GM12878 (cell line): ENCODE data around the gene RHOG. TPM values are rescaled to one million over a fixed set of nuclear protein-coding genes. Genes with fewer than 3 reads are reported as not detected.

Source experiments
- CUX1 ChIP-seq: IDR thresholded peaks from 2 replicates; pipeline ENCODE4 v1.6.1; 2012; ENCODE audit warnings: improper control_type of control experiment, low read depth, low read length; ENCODE audit not compliant: insufficient replicate concordance
- ESRRA ChIP-seq: IDR thresholded peaks from 2 replicates; pipeline ENCODE4 v1.6.1; 2012; ENCODE audit warnings: mild to moderate bottlenecking, low read length, improper control_type of control experiment
- HCFC1 ChIP-seq: fragments of 150-350 bp; IDR thresholded peaks from 2 replicates; pipeline ENCODE4 v1.6.1; 2014; ENCODE audit warnings: low read length
- HDAC2 ChIP-seq: fragments of 200-600 bp; sonication (generic); IDR thresholded peaks from 2 replicates; pipeline ENCODE4 v1.6.1; 2017
- JUNB ChIP-seq: IDR thresholded peaks from 2 replicates; pipeline ENCODE4 v1.6.1; 2016; ENCODE audit warnings: antibody characterized with exemption, mild to moderate bottlenecking
- NFXL1 ChIP-seq: fragments of 450-650 bp; IDR thresholded peaks from 2 replicates; pipeline ENCODE4 v1.6.1; 2017; ENCODE audit warnings: antibody characterized with exemption, mild to moderate bottlenecking, borderline replicate concordance
- NFYA ChIP-seq: IDR thresholded peaks from 2 replicates; pipeline ENCODE4 v1.6.1; 2011; ENCODE audit warnings: low read depth, mild to moderate bottlenecking, low read length, improper control_type of control experiment, borderline replicate concordance
- POLR2A ChIP-seq: IDR thresholded peaks from 2 replicates; pipeline ENCODE4 v1.6.1; 2011; ENCODE audit warnings: low read depth, mild to moderate bottlenecking, low read length
- POLR2AphosphoS5 ChIP-seq: IDR thresholded peaks from 2 replicates; pipeline ENCODE4 v1.6.1; 2011; ENCODE audit warnings: mild to moderate bottlenecking, low read length, inconsistent platforms
- POU2F2 ChIP-seq: IDR thresholded peaks from 3 replicates; pipeline ENCODE4 v1.6.1; 2011; ENCODE audit warnings: low read depth, mild to moderate bottlenecking, low read length, borderline replicate concordance
- RBBP5 ChIP-seq: fragments of 200-600 bp; sonication (generic); conservative IDR thresholded peaks from 2 replicates; pipeline ENCODE4 v1.6.1; 2016
- RUNX3 ChIP-seq: IDR thresholded peaks from 2 replicates; pipeline ENCODE4 v1.6.1; 2012; ENCODE audit warnings: low read length, inconsistent platforms
- STAT3 ChIP-seq: IDR thresholded peaks from 2 replicates; pipeline ENCODE4 v1.6.1; 2011; ENCODE audit warnings: low read depth, low read length, improper control_type of control experiment
- SUZ12 ChIP-seq: fragments of 200-600 bp; sonication (generic); IDR thresholded peaks from one replicate; pipeline ENCODE4 v1.6.1; 2018; ENCODE audit warnings: antibody characterized with exemption, mild to moderate bottlenecking; ENCODE audit not compliant: unreplicated experiment
- TAF1 ChIP-seq: IDR thresholded peaks from 2 replicates; pipeline ENCODE4 v1.6.1; 2011; ENCODE audit warnings: mild to moderate bottlenecking, low read depth, low read length, borderline replicate concordance
- TARDBP ChIP-seq: IDR thresholded peaks from 2 replicates; pipeline ENCODE4 v1.6.1; 2016; ENCODE audit warnings: borderline replicate concordance
- WRNIP1 ChIP-seq: IDR thresholded peaks from 2 replicates; pipeline ENCODE4 v1.6.1; 2011; ENCODE audit warnings: low read depth, low read length, improper control_type of control experiment, borderline replicate concordance
- ZNF622 ChIP-seq: fragments of 450-650 bp; IDR thresholded peaks from 2 replicates; pipeline ENCODE4 v1.6.1; 2017; ENCODE audit warnings: mild to moderate bottlenecking, inconsistent platforms
- ZZZ3 ChIP-seq: IDR thresholded peaks from 2 replicates; pipeline ENCODE4 v1.6.1; 2011; ENCODE audit warnings: low read depth; ENCODE audit not compliant: control insufficient read depth, insufficient read length
- polyA plus RNA-seq, 11 experiments: library from polyadenylated mRNA; depleted of rRNA in 4 of 11; unstranded in 6 of 11; stranded (reverse) in 5 of 11; fragments of >200 nt; fragmentation: Nextera tagmentation in 4 of 11; fragmentation: Illumina TruSeq in 1 of 11; extraction: Ambion mirVana in 4 of 11; extraction: Trizol in 1 of 11; gene quantifications; 1 replicate in 1 of 11; 2 replicates in 10 of 11; pipeline versions ENCODE4 v1.2.1 to v1.2.3, GENCODE V29; 2011 to 2016; ENCODE audit warnings: inconsistent platforms in 2 of 11, missing spikeins in 2 of 11, low read depth in 1 of 11
- total RNA-seq, 4 experiments: library from RNA; depleted of rRNA in 3 of 4; stranded (reverse); fragments of >200 nt in 3 of 4; fragmentation: Illumina TruSeq in 1 of 4; extraction: Trizol in 1 of 4; gene quantifications; 2 replicates each; pipeline versions ENCODE4 v1.2.1 to v1.2.3, GENCODE V29; 2013 to 2021
- TF ChIP-seq, protein P1 (sequence below): IDR thresholded peaks from 2 replicates; pipeline ENCODE4 v1.6.1; 2011; ENCODE audit warnings: borderline replicate concordance, low read depth, mild to moderate bottlenecking, moderate library complexity, mixed read lengths, low read length; ENCODE audit not compliant: insufficient read depth; ENCODE audit errors: extremely low read length
- TF ChIP-seq, protein P2 (sequence below): fragments of 450-650 bp; formaldehyde crosslinking; IDR thresholded peaks from 2 replicates; pipeline ENCODE4 v1.4.0; 2020; ENCODE audit warnings: mild to moderate bottlenecking, moderate library complexity
- TF ChIP-seq, protein P3 (sequence below): IDR thresholded peaks from 2 replicates; pipeline ENCODE4 v1.6.1; 2012; ENCODE audit warnings: low read depth, low read length, improper control_type of control experiment

Gene RHOG
- total and polyA plus RNA-seq, 10 of the 15 experiments (the other 5 are each of a cell fraction or from before 2014, with no cell fraction given): 16.0 to 172 (median 94.8) TPM

- no peak for TF ChIP-seq SUZ12
- TF ChIP-seq TARDBP: no peak
- no peak for TF ChIP-seq POLR2AphosphoS5
- TF ChIP-seq, protein P1, sequence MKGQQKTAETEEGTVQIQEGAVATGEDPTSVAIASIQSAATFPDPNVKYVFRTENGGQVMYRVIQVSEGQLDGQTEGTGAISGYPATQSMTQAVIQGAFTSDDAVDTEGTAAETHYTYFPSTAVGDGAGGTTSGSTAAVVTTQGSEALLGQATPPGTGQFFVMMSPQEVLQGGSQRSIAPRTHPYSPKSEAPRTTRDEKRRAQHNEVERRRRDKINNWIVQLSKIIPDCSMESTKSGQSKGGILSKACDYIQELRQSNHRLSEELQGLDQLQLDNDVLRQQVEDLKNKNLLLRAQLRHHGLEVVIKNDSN: no peak
- TF ChIP-seq NFXL1: no peak
- no peak for TF ChIP-seq NFYA
- peak; percentile 68; the same call in 1 of the 2 replicates for TF ChIP-seq ESRRA
- TF ChIP-seq POU2F2: peak; percentile 17; the same call in 1 of the 3 replicates
- TF ChIP-seq ZZZ3: no peak
- no peak for TF ChIP-seq CUX1
- TF ChIP-seq ZNF622: no peak
- no peak for TF ChIP-seq HCFC1
- TF ChIP-seq, protein P2, sequence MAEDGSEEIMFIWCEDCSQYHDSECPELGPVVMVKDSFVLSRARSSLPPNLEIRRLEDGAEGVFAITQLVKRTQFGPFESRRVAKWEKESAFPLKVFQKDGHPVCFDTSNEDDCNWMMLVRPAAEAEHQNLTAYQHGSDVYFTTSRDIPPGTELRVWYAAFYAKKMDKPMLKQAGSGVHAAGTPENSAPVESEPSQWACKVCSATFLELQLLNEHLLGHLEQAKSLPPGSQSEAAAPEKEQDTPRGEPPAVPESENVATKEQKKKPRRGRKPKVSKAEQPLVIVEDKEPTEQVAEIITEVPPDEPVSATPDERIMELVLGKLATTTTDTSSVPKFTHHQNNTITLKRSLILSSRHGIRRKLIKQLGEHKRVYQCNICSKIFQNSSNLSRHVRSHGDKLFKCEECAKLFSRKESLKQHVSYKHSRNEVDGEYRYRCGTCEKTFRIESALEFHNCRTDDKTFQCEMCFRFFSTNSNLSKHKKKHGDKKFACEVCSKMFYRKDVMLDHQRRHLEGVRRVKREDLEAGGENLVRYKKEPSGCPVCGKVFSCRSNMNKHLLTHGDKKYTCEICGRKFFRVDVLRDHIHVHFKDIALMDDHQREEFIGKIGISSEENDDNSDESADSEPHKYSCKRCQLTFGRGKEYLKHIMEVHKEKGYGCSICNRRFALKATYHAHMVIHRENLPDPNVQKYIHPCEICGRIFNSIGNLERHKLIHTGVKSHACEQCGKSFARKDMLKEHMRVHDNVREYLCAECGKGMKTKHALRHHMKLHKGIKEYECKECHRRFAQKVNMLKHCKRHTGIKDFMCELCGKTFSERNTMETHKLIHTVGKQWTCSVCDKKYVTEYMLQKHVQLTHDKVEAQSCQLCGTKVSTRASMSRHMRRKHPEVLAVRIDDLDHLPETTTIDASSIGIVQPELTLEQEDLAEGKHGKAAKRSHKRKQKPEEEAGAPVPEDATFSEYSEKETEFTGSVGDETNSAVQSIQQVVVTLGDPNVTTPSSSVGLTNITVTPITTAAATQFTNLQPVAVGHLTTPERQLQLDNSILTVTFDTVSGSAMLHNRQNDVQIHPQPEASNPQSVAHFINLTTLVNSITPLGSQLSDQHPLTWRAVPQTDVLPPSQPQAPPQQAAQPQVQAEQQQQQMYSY (CRISPR knock-in tag): no peak
- peak; percentile 44; the same call in 1 of the 2 replicates for TF ChIP-seq JUNB
- TF ChIP-seq RBBP5: no peak
- TF ChIP-seq, protein P3, sequence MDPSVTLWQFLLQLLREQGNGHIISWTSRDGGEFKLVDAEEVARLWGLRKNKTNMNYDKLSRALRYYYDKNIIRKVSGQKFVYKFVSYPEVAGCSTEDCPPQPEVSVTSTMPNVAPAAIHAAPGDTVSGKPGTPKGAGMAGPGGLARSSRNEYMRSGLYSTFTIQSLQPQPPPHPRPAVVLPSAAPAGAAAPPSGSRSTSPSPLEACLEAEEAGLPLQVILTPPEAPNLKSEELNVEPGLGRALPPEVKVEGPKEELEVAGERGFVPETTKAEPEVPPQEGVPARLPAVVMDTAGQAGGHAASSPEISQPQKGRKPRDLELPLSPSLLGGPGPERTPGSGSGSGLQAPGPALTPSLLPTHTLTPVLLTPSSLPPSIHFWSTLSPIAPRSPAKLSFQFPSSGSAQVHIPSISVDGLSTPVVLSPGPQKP: 0 out of 2 replicates have a peak, but pooled peaks have one; percentile 18
- 0 out of 2 replicates have a peak, but pooled peaks have one; percentile 25 for TF ChIP-seq TAF1
- no peak for TF ChIP-seq WRNIP1
- TF ChIP-seq RUNX3: peak; percentile 7
- TF ChIP-seq STAT3: no peak
- TF ChIP-seq POLR2A: peak; percentile 72
- no peak for TF ChIP-seq HDAC2
Measured at GRCh38 chr11:3840870-3841425, at the start of gene RHOG (continued).
